Kasumi-1 (cell line): ENCODE measurements around the gene MYCBPAP.

Experiments used
- DNase-seq, 2 experiments: peaks; one replicate each; lab custom pipeline; 2025; lab: John Stamatoyannopoulos, UW

MYCBPAP gene

GRCh38 chr17:50572541-50572940 is 64.3 kb downstream of the MYCBPAP start:
- DNase-seq: no peak

- DNase-seq: no peak
Observed at GRCh38 chr17:50573866-50574611, 65.8 kb downstream of the MYCBPAP start.

- no peak for DNase-seq
Observed at GRCh38 chr17:50575581-50576210, 67.5 kb downstream of the MYCBPAP start.

- DNase-seq: no peak
Observed at GRCh38 chr17:50576864-50577263, 68.6 kb downstream of the MYCBPAP start.

GRCh38 chr17:50577451-50577954 is 69.3 kb downstream of the MYCBPAP start:
- no peak for DNase-seq

GRCh38 chr17:50578173-50578572 is 69.9 kb downstream of the MYCBPAP start:
- DNase-seq: no peak

GRCh38 chr17:50579399-50579798 is 71.2 kb downstream of the MYCBPAP start:
- DNase-seq: no peak

- DNase-seq: no peak
Observed at GRCh38 chr17:50580646-50581045, 72.4 kb downstream of the MYCBPAP start.
